Esophagus squamous epithelium (tissue), 4 donors: ENCODE data around the gene FAM20A.

Experiments
- CTCF ChIP-seq, 6 experiments: fragments of 450-650 bp in 4 of 6; fragments of 200-600 bp in 2 of 6; sonication (generic) in 2 of 6; IDR thresholded peaks; one replicate each; pipeline ENCODE4 v1.5.1; 2016 to 2019; ENCODE audit warnings: antibody characterized with exemption in 6 of 6, mild to moderate bottlenecking in 4 of 6, moderate library complexity in 4 of 6
- POLR2A ChIP-seq, 4 donors: fragments of 450-650 bp; IDR thresholded peaks; one replicate each; pipeline ENCODE4 v1.6.1; 2017; ENCODE audit warnings: antibody characterized with exemption in 4 of 4, mild to moderate bottlenecking in 4 of 4, moderate library complexity in 3 of 4

- no peak for TF ChIP-seq CTCF (IDR thresholded peaks at IDR 0.05)
- no peak for TF ChIP-seq POLR2A (IDR thresholded peaks at IDR 0.05)
These were observed 34.1 kb downstream of the FAM20A start for GRCh38 chr17:68567035-68567434.
